Ishikawa (cell line): ENCODE data around the gene GLIS1.

ENCODE experiments used
- CREB1 ChIP-seq: IDR thresholded peaks from 2 replicates; pipeline ENCODE4 v1.6.1; 2012; ENCODE audit warnings: low read depth
- RAD21 ChIP-seq: IDR thresholded peaks from 2 replicates; pipeline ENCODE4 v1.6.1; 2012; ENCODE audit warnings: low read depth
- REST ChIP-seq: IDR thresholded peaks from 2 replicates; pipeline ENCODE4 v1.6.1; 2012; ENCODE audit warnings: low read depth, mild to moderate bottlenecking
- TAF1 ChIP-seq: IDR thresholded peaks from 2 replicates; pipeline ENCODE4 v1.6.1; 2012; ENCODE audit warnings: low read depth, mild to moderate bottlenecking
- USF1 ChIP-seq: IDR thresholded peaks from 2 replicates; pipeline ENCODE4 v1.6.1; 2012
- ZBTB7A ChIP-seq: IDR thresholded peaks from 2 replicates; pipeline ENCODE4 v1.6.1; 2012; ENCODE audit warnings: low read depth

- TF ChIP-seq REST (no peak), ZBTB7A (no peak), TAF1 (no peak), USF1 (no peak), RAD21 (no peak), CREB1 (no peak)
Measured at GRCh38 chr1:53687901-53688300, 51.1 kb downstream of the GLIS1 start.
